HCT116 (cell line): ENCODE data around the gene CCDC40. TPM values are rescaled to one million over a fixed set of nuclear protein-coding genes. Genes with fewer than 3 reads are reported as not detected.

ENCODE experiments used
- ATAC-seq: fragments of 200-7000 bp; cut with Tn5 transposase; 2 replicates; pipeline ENCODE4 v1.9.1; 2020; ENCODE audit warnings: mild to moderate bottlenecking, moderate library complexity
- BruUV-seq: library from RNA; stranded (reverse); fragments of 400-500 nt; replicated peaks from 2 replicates; lab custom pipeline; 2021; lab: Mats Ljungman, UMichigan
- CTCF ChIA-PET: fragments of 300-600 bp; sonication (Branson Sonifier 250); formaldehyde crosslinking; loops from one replicate; lab custom pipeline; 2021; ENCODE audit warnings: antibody characterized with exemption; lab: Charles Lee
- POLR2A ChIA-PET: fragments of 300-600, 350-600 bp; sonication (Branson Sonifier 250); formaldehyde crosslinking; loops from one replicate; lab custom pipeline; 2021; ENCODE audit warnings: antibody characterized with exemption; lab: Charles Lee
- RAD21 ChIA-PET, 2 experiments: fragments of 300-600 bp; sonication (Branson Sonifier 250); formaldehyde crosslinking; loops; one replicate each; lab custom pipeline; 2023; ENCODE audit warnings: low total read pairs in 2 of 2; ENCODE audit not compliant: uncharacterized antibody in 2 of 2, unreplicated experiment in 2 of 2, low non-redundant PET in 1 of 2; lab: Charles Lee
- DNase-seq: peaks from one replicate; pipeline ENCODE4 v3.0.0-alpha.2; 2010; ENCODE audit warnings: low read depth, low spot score
- H2AFZ ChIP-seq: fragments of 200-600 bp; shearing (Covaris generic), sonication (generic); 2 replicates; pipeline ENCODE4 v1.6.1; 2017; ENCODE audit warnings: low read depth, mixed run types, mixed read lengths, antibody characterized with exemption, low read length; ENCODE audit not compliant: poor library complexity, severe bottlenecking
- H3K27ac ChIP-seq: 2 replicates; pipeline ENCODE4 v1.5.1; 2012; ENCODE audit warnings: low read depth, low read length
- H3K27me3 ChIP-seq: fragments of 200-600 bp; sonication (generic); 2 replicates; pipeline ENCODE4 v1.6.1; 2016; ENCODE audit warnings: mixed run types, low read length, mixed read lengths; ENCODE audit not compliant: insufficient read depth
- H3K36me3 ChIP-seq, 2 experiments: fragments of 200-500 bp in 1 of 2; fragments of 200-600 bp in 1 of 2; sonication (Bioruptor generic) in 1 of 2; sonication (generic) in 1 of 2; 2 replicates each; pipeline versions ENCODE4 v1.5.1 to v1.6.1; 2014 to 2016; ENCODE audit warnings: low read length in 2 of 2, inconsistent platforms in 1 of 2, mixed read lengths in 1 of 2, mixed run types in 1 of 2; ENCODE audit not compliant: insufficient read depth in 2 of 2, control insufficient read depth in 1 of 2
- H3K4me1 ChIP-seq, 2 experiments: fragments of 200-600 bp in 1 of 2; sonication (generic) in 1 of 2; 2 replicates each; pipeline versions ENCODE4 v1.5.1 to v1.6.1; 2012 to 2017; ENCODE audit warnings: low read length in 2 of 2, inconsistent platforms in 1 of 2, mild to moderate bottlenecking in 1 of 2, mixed read lengths in 1 of 2, mixed run types in 1 of 2, moderate library complexity in 1 of 2; ENCODE audit not compliant: insufficient read depth in 2 of 2, control insufficient read depth in 1 of 2
- H3K4me2 ChIP-seq: fragments of 200-600 bp; sonication (generic); 2 replicates; pipeline ENCODE4 v1.6.1; 2017; ENCODE audit warnings: mixed run types, low read length, mixed read lengths
- H3K4me3 ChIP-seq, 2 experiments: fragments of 200-600 bp in 1 of 2; sonication (generic) in 1 of 2; replicated peaks in 1 of 2; 2 replicates each; pipeline ENCODE4 v1.5.1; 2011 to 2016; ENCODE audit warnings: low read length in 2 of 2, control low read depth in 1 of 2, low read depth in 1 of 2, mild to moderate bottlenecking in 1 of 2, mixed read lengths in 1 of 2, mixed run types in 1 of 2
- H3K79me2 ChIP-seq: fragments of 200-600 bp; sonication (generic); 2 replicates; pipeline ENCODE4 v1.6.1; 2017; ENCODE audit warnings: mild to moderate bottlenecking, mixed run types, low read length, moderate library complexity, mixed read lengths; ENCODE audit not compliant: insufficient read depth
- H3K9ac ChIP-seq: fragments of 200-600 bp; sonication (generic); 2 replicates; pipeline ENCODE4 v1.6.1; 2016; ENCODE audit warnings: low read length, mixed read lengths
- H3K9me2 ChIP-seq: fragments of 200-600 bp; sonication (generic), shearing (Covaris generic); 2 replicates; pipeline ENCODE4 v1.6.1; 2017; ENCODE audit warnings: mixed run types, mild to moderate bottlenecking, moderate library complexity; ENCODE audit not compliant: insufficient read depth
- H3K9me3 ChIP-seq, 2 experiments: fragments of 200-500 bp in 1 of 2; fragments of 200-600 bp in 1 of 2; sonication (Bioruptor generic) in 1 of 2; sonication (generic) in 1 of 2; 2 replicates each; pipeline ENCODE4 v1.6.1; 2014 to 2017; ENCODE audit warnings: low read length in 2 of 2, mixed read lengths in 2 of 2, inconsistent platforms in 1 of 2, low read depth in 1 of 2, mild to moderate bottlenecking in 1 of 2, mixed run types in 1 of 2, moderate library complexity in 1 of 2; ENCODE audit not compliant: control insufficient read depth in 1 of 2, insufficient read depth in 1 of 2
- H4K20me1 ChIP-seq: fragments of 200-600 bp; sonication (generic), shearing (Covaris generic); 2 replicates; pipeline ENCODE4 v1.6.1; 2017; ENCODE audit warnings: mixed run types, mild to moderate bottlenecking, moderate library complexity; ENCODE audit not compliant: insufficient read depth
- ATF3 ChIP-seq: IDR thresholded peaks from 2 replicates; pipeline ENCODE4 v1.6.1; 2012
- CBX3 ChIP-seq: IDR thresholded peaks from 2 replicates; pipeline ENCODE4 v1.6.1; 2012; ENCODE audit warnings: low read depth
- CEBPB ChIP-seq: IDR thresholded peaks from 2 replicates; pipeline ENCODE4 v1.6.1; 2012; ENCODE audit warnings: low read depth
- EZH2phosphoT487 ChIP-seq: fragments of 200-600 bp; IDR thresholded peaks from 2 replicates; pipeline ENCODE4 v1.6.1; 2018; ENCODE audit warnings: antibody characterized with exemption, borderline replicate concordance
- FOSL1 ChIP-seq: IDR thresholded peaks from 2 replicates; pipeline ENCODE4 v1.6.1; 2012; ENCODE audit warnings: low read depth
- POLR2A ChIP-seq: IDR thresholded peaks from 2 replicates; pipeline ENCODE4 v1.7.0; 2011; ENCODE audit warnings: borderline replicate concordance; ENCODE audit not compliant: insufficient read depth, insufficient read length; ENCODE audit errors: extremely low read depth
- POLR2AphosphoS5 ChIP-seq: IDR thresholded peaks from 2 replicates; pipeline ENCODE4 v1.6.1; 2011; ENCODE audit warnings: mild to moderate bottlenecking, low read depth, low read length, moderate library complexity
- RAD21 ChIP-seq: IDR thresholded peaks from 2 replicates; pipeline ENCODE4 v1.6.1; 2012; ENCODE audit warnings: low read depth, mild to moderate bottlenecking
- SIN3A ChIP-seq: IDR thresholded peaks from 2 replicates; pipeline ENCODE4 v1.6.1; 2012; ENCODE audit warnings: low read depth
- SRF ChIP-seq: IDR thresholded peaks from 2 replicates; pipeline ENCODE4 v1.6.1; 2012; ENCODE audit warnings: low read depth
- YY1 ChIP-seq: IDR thresholded peaks from 2 replicates; pipeline ENCODE4 v1.6.1; 2011; ENCODE audit warnings: low read length, low read depth, moderate library complexity, mild to moderate bottlenecking; ENCODE audit not compliant: insufficient replicate concordance; ENCODE audit errors: extremely low read depth
- ZFX ChIP-seq: fragments of 450-650 bp; IDR thresholded peaks from 2 replicates; pipeline ENCODE4 v1.6.1; 2017
- intact Hi-C: fragments of 100-400 bp; cut with micrococcal nuclease; formaldehyde crosslinking; loops from 2 replicates; pipeline ENCODE4 v1.10.0; 2022
- total RNA-seq: library from RNA; stranded (reverse); gene quantifications from one replicate; pipeline ENCODE4 v1.2.1, GENCODE V29; 2021; ENCODE audit not compliant: unreplicated experiment

The CCDC40 gene
- total RNA-seq, 1 experiment from 2014 or later, result 10.3 TPM

GRCh38 chr17:80097127-80097621, 60.7 kb downstream of the CCDC40 start (continued):
- no peak for TF ChIP-seq FOSL1
- TF ChIP-seq POLR2A, result no peak
- TF ChIP-seq, all 23 proteins: peak for 0

DNA sequence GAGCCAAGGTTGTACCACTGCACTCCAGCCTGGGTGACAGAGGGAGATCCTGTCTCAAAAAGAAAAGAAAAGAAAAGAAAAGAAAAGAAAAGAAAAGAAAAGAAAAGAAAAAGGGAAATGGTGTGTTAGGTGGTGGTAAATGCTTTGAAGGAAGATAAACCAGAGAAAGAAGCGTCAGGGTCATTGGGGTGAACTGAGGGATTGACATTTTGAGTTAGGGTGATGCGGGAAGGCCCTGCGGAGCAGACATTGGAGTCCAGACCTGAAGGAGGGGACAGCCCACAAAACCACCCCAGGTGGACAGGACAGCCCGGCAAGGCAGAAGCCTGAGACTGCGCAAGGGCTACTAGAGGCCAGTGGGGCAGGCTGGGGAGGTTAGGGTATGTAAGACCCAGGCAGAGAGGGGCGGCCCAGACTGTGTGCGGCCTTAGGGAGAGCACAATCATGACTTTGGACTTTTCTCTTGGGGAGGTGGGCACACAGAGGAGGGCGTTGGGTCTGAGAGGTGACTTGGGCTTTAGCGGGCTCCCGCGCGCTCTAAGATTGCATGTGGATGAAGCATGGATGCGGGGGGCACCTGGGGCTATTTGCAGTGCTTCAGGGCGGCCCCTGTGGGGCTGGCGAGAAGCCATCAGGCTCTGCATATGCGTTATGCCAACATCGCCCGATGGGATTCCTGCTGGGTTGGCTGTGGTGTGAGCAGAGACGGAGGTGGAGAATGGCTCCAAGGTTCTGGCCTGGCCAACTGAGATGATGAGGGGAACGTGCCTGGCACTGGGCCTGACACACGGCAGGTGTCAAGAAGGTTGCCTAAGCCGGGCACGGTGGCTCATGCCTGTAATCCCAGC, 61.6 kb downstream of the CCDC40 start:
- no peak overlapping the region for H3K4me2 ChIP-seq
- no peak for DNase-seq
- CTCF ChIA-PET, result no interaction called here

More for the DNA sequence above, 61.6 kb downstream of the CCDC40 start:
- H3K9ac ChIP-seq, result no peak overlapping the region
- RAD21 ChIA-PET, result no interaction called here
- POLR2A ChIA-PET, result no interaction called here
- BruUV-seq, result no TSS peak
- H3K9me3 ChIP-seq, result no peaks in the 10 kb centered on the region
- no peaks in the 10 kb centered on the region for H3K27me3 ChIP-seq
- H3K9me2 ChIP-seq, result no peaks in the 10 kb centered on the region
- H3K79me2 ChIP-seq, result peaks cover 7% of the 10 kb centered on the region; the same call in 1 of the 2 replicates
- intact Hi-C loops, result no loop called here
- no peaks in the 10 kb centered on the region for H3K36me3 ChIP-seq
- TF ChIP-seq POLR2AphosphoS5 (no peak), SRF (no peak), ZFX (no peak), SIN3A (no peak), RAD21 (no peak), ATF3 (no peak), CBX3 (no peak), POLR2A (no peak), CEBPB (no peak), YY1 (no peak), EZH2phosphoT487 (no peak)
- no peak overlapping the region; the same call in 1 of the 2 replicates for H3K27ac ChIP-seq
- no peak overlapping the region for H2AFZ ChIP-seq
- H3K4me1 ChIP-seq, result peaks cover 14 to 25% of the 10 kb centered on the region in 2 experiments
- no peaks in the 10 kb centered on the region for H4K20me1 ChIP-seq
- no peak for ATAC-seq
- H3K4me3 ChIP-seq, result no peak overlapping the region
